Fibroblast of lung (primary cell): ENCODE data around the gene STRIP2. TPM values are rescaled to one million over a fixed set of nuclear protein-coding genes. Genes with fewer than 3 reads are reported as not detected.
"Not testable (repeated sequence)": the region's sequence is repeated elsewhere in the genome, so short reads cannot be mapped to it uniquely, and the experiment has no call there.

Experiments
- DNase-seq, 2 donors: peaks; one replicate each; pipeline versions ENCODE4 v3.0.0 to v3.0.0-alpha.2; 2010; ENCODE audit warnings: low read depth in 2 of 2
- H2AFZ ChIP-seq: 2 replicates; pipeline ENCODE4 v1.5.1; 2012; ENCODE audit warnings: low read length, control low read depth, inconsistent platforms
- H3K27ac ChIP-seq: 2 replicates; pipeline ENCODE4 v1.5.1; 2011; ENCODE audit warnings: low read length, control low read depth; ENCODE audit not compliant: insufficient read depth
- H3K27me3 ChIP-seq: 2 replicates; pipeline ENCODE4 v1.5.1; 2011; ENCODE audit warnings: mild to moderate bottlenecking, low read length; ENCODE audit not compliant: control insufficient read depth, insufficient read depth
- H3K36me3 ChIP-seq: 2 replicates; pipeline ENCODE4 v1.5.1; 2011; ENCODE audit warnings: low read length; ENCODE audit not compliant: control insufficient read depth, insufficient read depth
- H3K4me1 ChIP-seq: 2 replicates; pipeline ENCODE4 v1.5.1; 2011; ENCODE audit warnings: low read length; ENCODE audit not compliant: control insufficient read depth, insufficient read depth; ENCODE audit errors: extremely low read depth
- H3K4me2 ChIP-seq: 2 replicates; pipeline ENCODE4 v1.5.1; 2011; ENCODE audit warnings: low read length, control low read depth; ENCODE audit not compliant: insufficient read depth; ENCODE audit errors: extremely low read depth
- H3K4me3 ChIP-seq, 4 experiments: fragments of 200-600 bp in 1 of 4; sonication (generic) in 1 of 4; replicated peaks in 1 of 4; 2 replicates each; pipeline ENCODE4 v1.5.1; 2011 to 2016; ENCODE audit warnings: low read length in 4 of 4, low read depth in 3 of 4, mild to moderate bottlenecking in 3 of 4, control low read depth in 2 of 4, inconsistent platforms in 1 of 4, mixed read lengths in 1 of 4; ENCODE audit not compliant: insufficient read depth in 1 of 4; ENCODE audit errors: control extremely low read depth in 1 of 4
- H3K79me2 ChIP-seq: 2 replicates; pipeline ENCODE4 v1.5.1; 2012; ENCODE audit warnings: mild to moderate bottlenecking, low read length, inconsistent platforms; ENCODE audit not compliant: control insufficient read depth, insufficient read depth
- H3K9ac ChIP-seq: 2 replicates; pipeline ENCODE4 v1.5.1; 2011; ENCODE audit warnings: mild to moderate bottlenecking, low read length, control low read depth; ENCODE audit not compliant: insufficient read depth
- H3K9me3 ChIP-seq: 2 replicates; pipeline ENCODE4 v1.5.1; 2012; ENCODE audit warnings: low read depth, low read length; ENCODE audit not compliant: control insufficient read depth, insufficient read depth
- H4K20me1 ChIP-seq: 2 replicates; pipeline ENCODE4 v1.5.1; 2011; ENCODE audit warnings: low read length; ENCODE audit not compliant: control insufficient read depth, insufficient read depth; ENCODE audit errors: extremely low read depth
- CTCF ChIP-seq, 2 donors: IDR thresholded peaks in 1 of 2; conservative IDR thresholded peaks in 1 of 2; 1 replicate in 1 of 2; 2 replicates in 1 of 2; pipeline ENCODE4 v1.5.1; 2011 to 2012; ENCODE audit warnings: low read length in 2 of 2, control low read depth in 1 of 2, inconsistent platforms in 1 of 2, low read depth in 1 of 2, mild to moderate bottlenecking in 1 of 2
- EZH2 ChIP-seq: IDR thresholded peaks from 2 replicates; pipeline ENCODE4 v1.5.1; 2012; ENCODE audit warnings: low read length, control low read depth, mild to moderate bottlenecking; ENCODE audit errors: missing control alignments
- polyA plus RNA-seq, 2 donors: library from polyadenylated mRNA; depleted of rRNA in 1 of 2; stranded (reverse) in 1 of 2; unstranded in 1 of 2; fragments of >200 nt; gene quantifications; 2 replicates each; pipeline ENCODE4 v1.2.1, GENCODE V29; 2011 to 2012; ENCODE audit warnings: missing spikeins in 1 of 2
- total RNA-seq: library from RNA; depleted of rRNA; stranded (reverse); fragments of >200 nt; gene quantifications from 2 replicates; pipeline ENCODE4 v1.2.1, GENCODE V29; 2014

STRIP2 gene
- total and polyA plus RNA-seq, 2 donors (not counting 1 experiment from before 2014, with no cell fraction given): 1.9 to 10.9 TPM

GRCh38 chr7:129470411-129470810 lies 36.2 kb downstream of the STRIP2 start:
- TF ChIP-seq EZH2 (no peak), CTCF (conservative IDR thresholded peaks at IDR 0.05 in 1 of 2, IDR thresholded peaks at IDR 0.05 in 1 of 2; ENCODE audit: low read depth in 1 of 2, low read length in 2 of 2) (no peak)
- Histone ChIP-seq H3K4me2 (no peak overlapping the region), H3K79me2 (no peaks in the 10 kb centered on the region), H3K4me1 (no peaks in the 10 kb centered on the region), H3K27me3 (no peaks in the 10 kb centered on the region), H2AFZ (no peak overlapping the region), H3K9ac (no peak overlapping the region), H3K9me3 (no peaks in the 10 kb centered on the region), H4K20me1 (no peaks in the 10 kb centered on the region), H3K4me3 (no peak overlapping the region), H3K36me3 (no peaks in the 10 kb centered on the region), H3K27ac (no peak overlapping the region)
- no peak for DNase-seq

- H4K20me1 ChIP-seq: no peaks in the 10 kb centered on the region
- no peaks in the 10 kb centered on the region for H3K9me3 ChIP-seq
- no peaks in the 10 kb centered on the region for H3K79me2 ChIP-seq
- no peak overlapping the region for H3K27ac ChIP-seq
- H3K36me3 ChIP-seq: no peaks in the 10 kb centered on the region
- H3K27me3 ChIP-seq: no peaks in the 10 kb centered on the region
- no peak overlapping the region for H3K9ac ChIP-seq
- no peak for DNase-seq
- H3K4me2 ChIP-seq: no peak overlapping the region
- no peak for TF ChIP-seq CTCF (conservative IDR thresholded peaks at IDR 0.05 in 1 of 2, IDR thresholded peaks at IDR 0.05 in 1 of 2; ENCODE audit: low read depth in 1 of 2, low read length in 2 of 2)
- TF ChIP-seq EZH2: no peak
- H3K4me3 ChIP-seq: no peak overlapping the region
- H3K4me1 ChIP-seq: no peaks in the 10 kb centered on the region
- H2AFZ ChIP-seq: no peak overlapping the region
Observed at GRCh38 chr7:129471402-129471827, 37.2 kb downstream of the STRIP2 start.

GRCh38 chr7:129475931-129476330 lies 41.7 kb downstream of the STRIP2 start:
- H4K20me1 ChIP-seq, H3K36me3 ChIP-seq, H3K9ac ChIP-seq, H3K79me2 ChIP-seq, H3K27ac ChIP-seq, DNase-seq, H3K4me2 ChIP-seq, H3K4me1 ChIP-seq, H3K27me3 ChIP-seq, H3K9me3 ChIP-seq, H3K4me3 ChIP-seq, H2AFZ ChIP-seq: not testable (repeated sequence)

GRCh38 chr7:129476398-129476797 lies 42.2 kb downstream of the STRIP2 start:
- not testable (repeated sequence) for H3K9ac ChIP-seq, H3K27ac ChIP-seq, H3K4me1 ChIP-seq, DNase-seq, H4K20me1 ChIP-seq, H2AFZ ChIP-seq, H3K79me2 ChIP-seq, H3K27me3 ChIP-seq, H3K36me3 ChIP-seq, H3K4me2 ChIP-seq, H3K9me3 ChIP-seq, H3K4me3 ChIP-seq
